Germinal center (tissue), 1 donor: ENCODE data around the gene SNAP47.
"Not testable (repeated sequence)": the region's sequence is repeated elsewhere in the genome, so short reads cannot be mapped to it uniquely, and the experiment has no call there.

Source experiments
- DNase-seq: peaks from one replicate; pipeline ENCODE4 v3.0.0; 2012; ENCODE audit warnings: mixed read lengths, low spot score

SNAP47 gene, protein sequence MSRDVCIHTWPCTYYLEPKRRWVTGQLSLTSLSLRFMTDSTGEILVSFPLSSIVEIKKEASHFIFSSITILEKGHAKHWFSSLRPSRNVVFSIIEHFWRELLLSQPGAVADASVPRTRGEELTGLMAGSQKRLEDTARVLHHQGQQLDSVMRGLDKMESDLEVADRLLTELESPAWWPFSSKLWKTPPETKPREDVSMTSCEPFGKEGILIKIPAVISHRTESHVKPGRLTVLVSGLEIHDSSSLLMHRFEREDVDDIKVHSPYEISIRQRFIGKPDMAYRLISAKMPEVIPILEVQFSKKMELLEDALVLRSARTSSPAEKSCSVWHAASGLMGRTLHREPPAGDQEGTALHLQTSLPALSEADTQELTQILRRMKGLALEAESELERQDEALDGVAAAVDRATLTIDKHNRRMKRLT

DNA sequence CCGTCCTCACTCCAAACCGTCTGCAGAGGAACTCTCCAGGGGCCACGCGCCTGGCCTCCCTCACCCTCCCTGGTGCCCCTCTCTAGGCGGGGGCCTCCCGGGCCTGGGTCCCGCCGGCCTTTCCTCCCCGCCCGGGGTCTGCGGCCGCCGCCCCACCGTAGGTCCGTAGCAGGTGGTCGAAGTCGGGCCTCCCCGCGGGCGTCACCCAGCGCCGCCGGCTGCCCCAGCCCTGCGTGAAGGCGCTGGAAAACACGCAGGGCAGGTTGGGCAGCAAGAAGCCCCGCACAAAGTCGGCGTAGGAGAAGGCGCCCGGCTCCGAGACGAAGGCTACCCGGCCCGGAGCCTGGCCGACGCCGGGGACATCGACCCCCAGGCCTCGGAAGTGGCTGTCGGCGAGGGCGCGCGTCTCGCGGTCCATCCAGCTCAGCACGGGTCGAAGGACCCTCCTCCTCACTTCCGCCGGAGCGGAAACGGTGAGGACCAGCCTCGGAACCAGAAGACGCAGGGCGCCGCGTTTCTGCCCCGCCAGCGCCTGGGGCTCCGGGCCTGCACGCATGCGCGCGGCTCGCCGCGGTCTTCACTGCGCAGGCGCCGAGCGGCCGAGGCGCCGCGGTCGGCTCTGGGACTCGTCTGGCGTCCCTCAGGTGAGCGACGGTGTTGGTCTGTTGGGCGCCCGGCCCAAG is at the start of gene SNAP47, which contains the start of gene JMJD4:
Gene SNAP47 (plus strand): TSS at position 580 of the 683 bp plus-strand sequence. CDS start 12,302 bp downstream, outside the sequence.
Gene JMJD4 (minus strand): TSS at position 447 of the 683 bp plus-strand sequence. CDS start 29 bp downstream, at position 418.
- peak; percentile 93 for DNase-seq

GRCh38 chr1:227685807-227686206 is 49.4 kb upstream of the SNAP47 start:
- no peak for DNase-seq

GRCh38 chr1:227697321-227697864 is 37.8 kb upstream of the SNAP47 start:
- no peak for DNase-seq

DNA sequence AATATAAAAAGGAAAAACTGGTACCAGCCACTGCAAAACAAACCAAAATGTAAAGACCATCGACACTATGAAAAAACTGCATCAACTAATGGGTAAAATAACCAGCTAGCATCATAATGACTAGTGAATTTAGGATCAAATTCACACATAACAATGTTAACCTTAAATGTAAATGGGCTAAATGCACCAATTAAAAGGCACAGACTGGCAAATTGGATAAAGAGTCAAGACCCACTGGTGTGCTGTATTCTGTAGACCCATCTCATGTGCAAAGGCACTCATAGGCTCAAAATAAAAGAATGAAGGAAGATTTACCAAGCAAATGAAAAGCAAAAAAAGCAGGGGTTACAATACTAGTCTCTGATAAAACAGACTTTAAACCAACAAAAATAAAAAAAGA is 33.6 kb upstream of the SNAP47 start:
- not testable (repeated sequence) for DNase-seq

- no peak for DNase-seq
These were observed 27.4 kb upstream of the SNAP47 start for GRCh38 chr1:227707846-227708245.

GRCh38 chr1:227709451-227709850 is 25.8 kb upstream of the SNAP47 start:
- DNase-seq = no peak

DNA sequence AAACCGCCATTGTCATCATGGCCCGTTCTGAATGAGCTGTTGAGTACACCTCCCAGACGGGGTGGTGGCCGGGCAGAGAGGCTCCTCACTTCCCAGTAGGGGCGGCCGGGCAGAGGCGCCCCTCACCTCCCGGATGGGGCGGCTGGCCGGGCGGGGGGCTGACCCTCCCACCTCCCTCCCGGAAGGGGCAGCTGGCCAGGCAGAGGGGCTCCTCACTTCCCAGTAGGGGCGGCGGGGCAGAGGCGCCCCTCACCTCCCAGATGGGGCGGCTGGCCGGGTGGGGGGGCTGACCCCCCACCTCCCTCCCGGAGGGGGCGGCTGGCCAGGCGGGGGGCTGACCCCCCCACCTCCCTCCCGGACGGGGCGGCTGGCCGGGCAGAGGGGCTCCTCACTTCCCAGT is 24.8 kb upstream of the SNAP47 start:
- DNase-seq = not testable (repeated sequence)

DNA sequence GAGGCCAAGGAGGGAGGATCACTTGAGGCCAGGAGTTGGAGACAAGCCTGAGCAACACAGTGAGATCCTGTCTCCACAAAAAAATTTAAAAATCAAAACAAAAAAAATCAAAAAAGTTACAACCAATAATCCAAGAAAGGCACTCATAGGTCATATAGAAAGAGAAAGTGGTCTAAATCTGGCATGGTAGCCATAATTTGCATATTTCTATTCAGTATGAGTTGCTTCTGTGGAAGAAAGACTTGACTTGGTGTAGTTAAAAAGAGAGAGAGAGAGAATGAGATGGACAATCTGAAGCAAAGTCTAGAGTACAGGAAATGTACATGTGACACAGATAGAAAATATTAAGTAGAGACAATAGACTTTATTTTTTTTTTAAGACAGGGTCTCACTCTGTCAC is 22.6 kb upstream of the SNAP47 start:
- no peak for DNase-seq

GRCh38 chr1:227718932-227719331 is 16.3 kb upstream of the SNAP47 start:
- DNase-seq = no peak

DNA sequence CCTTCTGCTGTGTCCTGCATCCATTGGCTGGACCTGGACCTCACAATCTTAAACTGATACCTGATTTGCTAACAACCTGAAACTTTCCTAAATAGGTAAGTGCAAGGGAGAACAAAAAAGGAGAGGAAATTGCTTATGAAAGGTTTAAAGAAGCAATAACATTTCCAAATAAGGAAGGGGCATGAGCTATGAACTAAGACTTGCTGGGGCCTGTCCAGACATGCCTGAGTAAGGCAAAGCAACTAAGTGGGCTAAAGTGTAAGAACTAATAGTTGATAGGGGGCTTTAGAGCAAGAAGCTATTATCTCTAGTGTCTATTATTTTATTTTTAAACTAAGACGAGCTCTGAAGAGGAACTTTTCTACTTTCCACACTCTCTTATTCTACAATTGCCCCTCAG is 11.8 kb upstream of the SNAP47 start:
- DNase-seq = no peak

- no peak for DNase-seq
These were observed 10.2 kb upstream of the SNAP47 start for GRCh38 chr1:227725046-227725445.

- DNase-seq = no peak
These were observed 8.9 kb upstream of the SNAP47 start for GRCh38 chr1:227726318-227726717.

GRCh38 chr1:227726924-227727599 is 8.2 kb upstream of the SNAP47 start:
- no peak for DNase-seq

- DNase-seq = peak; percentile 78
These were observed 7.0 kb upstream of the SNAP47 start for GRCh38 chr1:227728059-227728891.

DNA sequence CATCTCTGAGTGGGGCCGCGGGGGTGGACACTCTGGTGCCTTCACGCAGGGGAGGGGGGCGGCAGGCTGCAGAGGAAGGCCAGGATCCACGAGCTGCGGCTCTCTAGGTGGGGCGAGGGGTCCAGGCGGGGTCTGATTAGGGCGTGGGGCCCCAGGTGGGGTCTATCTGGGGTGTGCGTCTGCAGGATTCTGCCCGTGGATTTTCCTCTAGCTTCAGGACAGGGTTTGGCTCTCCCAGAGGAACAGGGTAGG is 6.4 kb upstream of the SNAP47 start:
- DNase-seq = no peak

DNA sequence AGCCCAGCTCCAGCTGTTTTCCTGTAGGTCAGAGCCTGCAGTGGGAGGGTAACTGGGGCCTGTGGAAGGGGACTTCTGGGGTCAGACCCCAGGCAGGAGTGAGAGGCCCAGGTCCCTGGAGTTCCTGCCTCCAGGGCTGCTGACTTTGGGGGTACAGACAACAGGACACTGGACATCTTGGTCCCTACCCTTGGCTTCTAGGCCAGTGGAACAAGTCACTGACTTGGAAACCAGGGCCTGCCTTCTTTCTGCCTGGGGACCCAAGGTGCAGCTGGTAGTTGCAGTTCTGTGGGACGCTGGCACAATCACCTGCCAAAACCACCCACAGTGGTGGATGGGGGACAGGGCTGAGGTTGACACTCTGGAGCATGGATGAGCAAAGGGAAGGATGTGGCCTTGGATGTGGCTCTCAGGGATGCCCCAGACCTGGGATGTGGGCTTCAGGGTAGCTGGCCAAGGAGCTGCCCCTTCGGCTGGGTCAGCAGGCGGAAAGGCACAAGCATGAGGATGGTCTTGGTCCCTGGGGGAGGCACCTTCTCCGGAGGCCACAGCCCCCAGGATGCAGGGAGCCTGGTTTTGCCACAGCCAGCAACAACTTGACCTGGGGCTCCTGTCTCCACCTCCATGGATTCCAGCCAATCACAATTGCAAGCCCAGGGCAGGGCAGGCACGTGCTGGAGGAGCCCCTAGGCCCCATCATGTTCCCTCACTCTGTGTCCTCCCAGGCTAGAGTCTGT is 5.9 kb upstream of the SNAP47 start:
- DNase-seq = no peak

- DNase-seq = peak; percentile 75
These were observed 5.2 kb upstream of the SNAP47 start for GRCh38 chr1:227729881-227730629.

GRCh38 chr1:227730630-227731151 is 4.5 kb upstream of the SNAP47 start:
- no peak for DNase-seq

GRCh38 chr1:227731241-227731677 is 4.0 kb upstream of the SNAP47 start:
- DNase-seq = no peak
